ENCODE data around the gene PDZD2.

DNA sequence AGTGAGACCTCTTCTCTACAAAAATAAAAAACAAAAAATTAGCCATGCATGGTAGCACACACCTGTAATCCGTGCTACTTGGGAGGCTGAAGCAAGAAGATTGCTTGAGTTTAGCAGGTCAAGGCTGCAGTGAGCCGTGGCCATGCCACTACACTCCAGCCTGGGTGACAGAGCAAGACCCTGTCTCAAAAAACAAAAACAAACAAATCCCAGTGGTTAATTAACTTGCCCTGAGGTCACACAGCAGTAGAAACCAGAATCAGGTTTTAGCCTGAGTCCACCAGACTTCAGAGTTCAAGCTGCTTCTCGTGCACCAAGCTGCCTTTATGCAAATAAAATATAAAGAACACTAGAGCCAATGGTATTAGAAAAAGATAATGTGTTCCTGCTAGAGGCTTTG, 365.5 kb downstream of the PDZD2 start:
- TF ChIP-seq, protein P1, sequence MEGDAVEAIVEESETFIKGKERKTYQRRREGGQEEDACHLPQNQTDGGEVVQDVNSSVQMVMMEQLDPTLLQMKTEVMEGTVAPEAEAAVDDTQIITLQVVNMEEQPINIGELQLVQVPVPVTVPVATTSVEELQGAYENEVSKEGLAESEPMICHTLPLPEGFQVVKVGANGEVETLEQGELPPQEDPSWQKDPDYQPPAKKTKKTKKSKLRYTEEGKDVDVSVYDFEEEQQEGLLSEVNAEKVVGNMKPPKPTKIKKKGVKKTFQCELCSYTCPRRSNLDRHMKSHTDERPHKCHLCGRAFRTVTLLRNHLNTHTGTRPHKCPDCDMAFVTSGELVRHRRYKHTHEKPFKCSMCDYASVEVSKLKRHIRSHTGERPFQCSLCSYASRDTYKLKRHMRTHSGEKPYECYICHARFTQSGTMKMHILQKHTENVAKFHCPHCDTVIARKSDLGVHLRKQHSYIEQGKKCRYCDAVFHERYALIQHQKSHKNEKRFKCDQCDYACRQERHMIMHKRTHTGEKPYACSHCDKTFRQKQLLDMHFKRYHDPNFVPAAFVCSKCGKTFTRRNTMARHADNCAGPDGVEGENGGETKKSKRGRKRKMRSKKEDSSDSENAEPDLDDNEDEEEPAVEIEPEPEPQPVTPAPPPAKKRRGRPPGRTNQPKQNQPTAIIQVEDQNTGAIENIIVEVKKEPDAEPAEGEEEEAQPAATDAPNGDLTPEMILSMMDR (conservative IDR thresholded peaks at IDR 0.05 in 1 of 2, IDR thresholded peaks at IDR 0.05 in 1 of 2; ENCODE audit: extremely low read depth in 1 of 2, insufficient read depth in 1 of 2, low read depth in 1 of 2, low read length in 2 of 2): no peak
- TF ChIP-seq EZH2 (IDR thresholded peaks at IDR 0.05; ENCODE audit: borderline replicate concordance, low read length): no peak

Data from mammary epithelial cell (primary cell).